T-helper 2 cell treated with Interferon-gamma antibody and Interleukin-4, amounts not matched to agents 5 μg/mL and 100 μg/mL, for 36 hours (primary cell): ENCODE data around the gene RASAL3.

Experiments
- DNase-seq: peaks from one replicate; pipeline ENCODE4 v3.0.0; 2021; ENCODE audit warnings: low spot score
- H3K27ac Mint-ChIP-seq: one replicate; pipeline ENCODE4 v1.8.0; 2021; ENCODE audit warnings: mild to moderate bottlenecking, mixed read lengths
- H3K27me3 Mint-ChIP-seq: one replicate; pipeline ENCODE4 v1.8.0; 2021; ENCODE audit warnings: low read depth, mixed read lengths
- H3K36me3 Mint-ChIP-seq: one replicate; pipeline ENCODE4 v1.8.0; 2021; ENCODE audit warnings: low read depth, mixed read lengths
- H3K4me1 Mint-ChIP-seq: one replicate; pipeline ENCODE4 v1.8.0; 2021; ENCODE audit warnings: low read depth, mixed read lengths
- H3K4me3 Mint-ChIP-seq: one replicate; pipeline ENCODE4 v1.8.0; 2022; ENCODE audit warnings: mild to moderate bottlenecking, moderate library complexity, mixed read lengths
- H3K9me3 Mint-ChIP-seq: one replicate; pipeline ENCODE4 v1.8.0; 2021; ENCODE audit warnings: mixed read lengths

Gene RASAL3

GRCh38 chr19:15427991-15428471 lies 36.3 kb downstream of the RASAL3 start:
- no peak for DNase-seq
- peaks cover 18% of the 10 kb centered on the region for H3K4me1 Mint-ChIP-seq
- H3K4me3 Mint-ChIP-seq = no peak overlapping the region
- H3K27ac Mint-ChIP-seq = no peak overlapping the region
- no peaks in the 10 kb centered on the region for H3K27me3 Mint-ChIP-seq
- H3K36me3 Mint-ChIP-seq = peaks cover 44% of the 10 kb centered on the region
- peaks cover 5% of the 10 kb centered on the region for H3K9me3 Mint-ChIP-seq

GRCh38 chr19:15427350-15427700 lies 37.0 kb downstream of the RASAL3 start:
- Mint-ChIP-seq H3K4me1 (peaks cover 16% of the 10 kb centered on the region), H3K4me3 (no peak overlapping the region), H3K9me3 (peaks cover 5% of the 10 kb centered on the region), H3K36me3 (peaks cover 51% of the 10 kb centered on the region), H3K27me3 (no peaks in the 10 kb centered on the region), H3K27ac (no peak overlapping the region)
- DNase-seq = no peak

GRCh38 chr19:15426485-15427349 lies 37.6 kb downstream of the RASAL3 start:
- peaks cover 5% of the 10 kb centered on the region for H3K9me3 Mint-ChIP-seq
- H3K27me3 Mint-ChIP-seq = no peaks in the 10 kb centered on the region
- H3K4me1 Mint-ChIP-seq = peaks cover 13% of the 10 kb centered on the region
- H3K4me3 Mint-ChIP-seq = no peak overlapping the region
- H3K36me3 Mint-ChIP-seq = peaks cover 52% of the 10 kb centered on the region
- DNase-seq = no peak
- no peak overlapping the region for H3K27ac Mint-ChIP-seq

DNA sequence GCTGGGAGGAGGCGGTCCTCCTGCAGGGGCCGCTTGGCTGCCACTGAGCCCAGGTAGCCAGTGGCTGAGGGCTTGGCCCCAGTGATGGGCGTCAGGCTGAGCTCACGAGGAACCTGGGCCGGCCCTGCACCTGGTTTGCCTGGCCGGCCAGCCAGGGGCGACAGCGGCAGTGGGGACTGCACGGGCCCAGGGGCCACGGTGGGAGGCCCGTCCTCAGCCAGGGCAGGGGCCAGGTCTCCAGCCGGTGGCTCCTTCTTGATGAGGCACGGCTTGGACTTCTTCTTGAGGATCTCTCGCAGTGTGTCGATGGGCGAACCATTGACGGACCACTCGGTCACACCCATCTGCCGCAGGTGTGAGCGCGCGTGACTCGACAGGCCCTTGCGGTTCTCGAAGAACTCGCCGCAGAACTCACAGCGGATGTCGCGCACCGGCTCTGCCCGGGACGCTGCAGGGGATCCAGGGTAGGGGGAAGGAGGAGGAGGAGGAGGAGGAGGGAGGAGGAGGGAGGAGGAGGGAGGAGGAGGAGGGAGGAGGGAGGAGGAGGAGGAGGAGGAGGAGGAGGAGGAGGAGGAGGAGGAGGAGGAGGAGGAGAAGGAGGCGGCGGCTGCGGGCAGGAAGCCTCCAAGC lies 38.9 kb downstream of the RASAL3 start:
- H3K4me1 Mint-ChIP-seq = peaks cover 2% of the 10 kb centered on the region
- no peak overlapping the region for H3K4me3 Mint-ChIP-seq
- DNase-seq = no peak
- H3K36me3 Mint-ChIP-seq = peaks cover 45% of the 10 kb centered on the region
- peaks cover 5% of the 10 kb centered on the region for H3K9me3 Mint-ChIP-seq
- H3K27ac Mint-ChIP-seq = no peak overlapping the region
- H3K27me3 Mint-ChIP-seq = no peaks in the 10 kb centered on the region

GRCh38 chr19:15424692-15425272 lies 39.6 kb downstream of the RASAL3 start:
- Mint-ChIP-seq H3K27ac (no peak overlapping the region), H3K36me3 (peaks cover 46% of the 10 kb centered on the region), H3K9me3 (peaks cover 5% of the 10 kb centered on the region), H3K4me3 (no peak overlapping the region), H3K27me3 (no peaks in the 10 kb centered on the region), H3K4me1 (peaks cover 4% of the 10 kb centered on the region)
- no peak for DNase-seq

DNA sequence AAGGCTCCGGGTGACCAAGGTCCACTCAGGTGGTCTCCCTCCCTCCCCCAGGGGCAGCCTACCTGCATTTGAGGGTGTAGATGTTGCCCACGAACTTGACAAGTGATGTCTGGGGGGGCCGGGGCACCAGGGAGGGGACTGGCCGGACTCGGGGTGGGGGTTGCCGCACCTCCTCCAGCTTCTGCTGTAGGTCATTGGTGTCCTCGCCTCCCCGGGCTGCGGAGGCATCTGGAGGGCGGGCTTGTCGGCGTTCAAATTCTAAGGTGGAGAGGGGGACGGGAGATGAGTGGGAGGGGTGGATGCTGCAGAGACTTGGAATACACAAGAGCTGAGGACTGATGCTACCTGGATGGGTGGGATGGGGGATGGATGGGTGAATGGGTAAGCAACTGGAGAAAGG lies 40.2 kb downstream of the RASAL3 start:
- no peaks in the 10 kb centered on the region for H3K27me3 Mint-ChIP-seq
- H3K27ac Mint-ChIP-seq = no peak overlapping the region
- H3K4me1 Mint-ChIP-seq = peaks cover 9% of the 10 kb centered on the region
- no peak overlapping the region for H3K4me3 Mint-ChIP-seq
- no peak for DNase-seq
- peaks cover 46% of the 10 kb centered on the region for H3K36me3 Mint-ChIP-seq
- H3K9me3 Mint-ChIP-seq = peaks cover 5% of the 10 kb centered on the region

- peaks cover 5% of the 10 kb centered on the region for H3K9me3 Mint-ChIP-seq
- H3K36me3 Mint-ChIP-seq = peaks cover 48% of the 10 kb centered on the region
- peaks cover 9% of the 10 kb centered on the region for H3K4me1 Mint-ChIP-seq
- H3K4me3 Mint-ChIP-seq = no peak overlapping the region
- no peak for DNase-seq
- no peak overlapping the region for H3K27ac Mint-ChIP-seq
- H3K27me3 Mint-ChIP-seq = no peaks in the 10 kb centered on the region
Measured at GRCh38 chr19:15423130-15423529, 41.2 kb downstream of the RASAL3 start.

- Mint-ChIP-seq H3K27ac (no peak overlapping the region), H3K4me1 (peaks cover 15% of the 10 kb centered on the region), H3K27me3 (no peaks in the 10 kb centered on the region), H3K4me3 (no peak overlapping the region), H3K36me3 (peaks cover 46% of the 10 kb centered on the region), H3K9me3 (peaks cover 5% of the 10 kb centered on the region)
- no peak for DNase-seq
Measured at GRCh38 chr19:15422296-15423075, 41.9 kb downstream of the RASAL3 start.

DNA sequence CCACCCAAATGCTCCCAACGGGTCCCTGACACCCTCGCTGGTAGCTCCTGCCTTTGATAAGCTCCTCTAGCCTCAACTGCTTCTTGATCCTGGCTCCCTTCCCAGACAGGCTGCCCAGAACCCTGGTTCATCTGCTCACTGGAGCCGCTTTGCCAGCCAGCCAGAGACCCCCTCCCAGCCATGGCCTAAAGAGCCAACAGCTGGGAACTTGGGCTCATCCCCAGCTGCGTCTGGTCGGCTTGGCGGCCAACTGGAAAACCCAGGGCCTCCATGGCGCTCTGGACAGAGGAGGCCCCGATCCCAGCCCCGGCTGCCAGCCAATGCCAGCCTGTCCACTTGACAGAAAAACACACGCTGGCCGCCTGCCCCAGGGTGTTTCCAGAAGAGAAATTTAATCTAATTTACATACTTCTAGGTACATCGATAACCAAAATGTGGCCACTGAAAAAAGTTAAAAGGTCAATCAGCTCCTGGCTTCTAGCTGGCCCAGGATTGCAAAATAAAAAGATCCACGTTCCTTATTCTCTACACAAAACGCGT lies 42.6 kb downstream of the RASAL3 start:
- H3K4me1 Mint-ChIP-seq = peaks cover 22% of the 10 kb centered on the region
- DNase-seq = no peak
- H3K27me3 Mint-ChIP-seq = no peaks in the 10 kb centered on the region
- H3K27ac Mint-ChIP-seq = no peak overlapping the region
- no peak overlapping the region for H3K4me3 Mint-ChIP-seq
- H3K9me3 Mint-ChIP-seq = peaks cover 5% of the 10 kb centered on the region
- H3K36me3 Mint-ChIP-seq = peaks cover 39% of the 10 kb centered on the region

DNA sequence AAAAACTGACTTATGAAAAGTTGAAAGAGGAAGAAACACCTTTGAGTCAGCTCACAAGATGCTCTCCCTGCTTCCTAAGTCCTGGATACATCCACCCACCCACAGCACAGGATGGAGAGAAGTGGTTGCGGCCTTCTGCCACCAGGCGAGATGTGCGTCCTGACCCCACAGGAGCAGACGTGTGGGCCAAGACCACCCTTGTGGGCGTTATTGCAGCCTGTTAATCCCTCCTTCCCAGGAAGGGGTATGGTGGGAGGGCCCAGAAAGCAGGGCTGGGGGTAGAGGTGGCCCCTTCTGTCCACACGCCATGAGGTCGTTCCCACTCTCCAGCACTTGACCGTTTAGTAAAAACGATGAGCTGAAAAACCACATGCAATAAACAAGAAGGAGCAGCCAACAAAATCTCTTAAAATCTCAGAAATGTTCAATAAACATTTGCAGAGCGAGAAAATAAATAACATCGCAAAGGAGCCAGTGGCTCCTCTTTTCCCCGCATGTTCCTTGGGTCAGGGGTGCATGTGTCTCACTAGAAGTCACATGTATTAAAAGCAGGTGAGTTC lies 43.1 kb downstream of the RASAL3 start:
- H3K27ac Mint-ChIP-seq = no peak overlapping the region

GRCh38 chr19:15419413-15420025 lies 44.8 kb downstream of the RASAL3 start:
- Mint-ChIP-seq H3K27ac (peak overlapping the region; percentile 99), H3K36me3 (peaks cover 35% of the 10 kb centered on the region), H3K4me3 (peak overlapping the region; percentile 100), H3K27me3 (no peaks in the 10 kb centered on the region), H3K9me3 (peaks cover 5% of the 10 kb centered on the region), H3K4me1 (peaks cover 34% of the 10 kb centered on the region)
- no peak for DNase-seq

More for the DNA sequence above, 43.1 kb downstream of the RASAL3 start:
- DNase-seq = no peak
- peaks cover 40% of the 10 kb centered on the region for H3K36me3 Mint-ChIP-seq
- H3K4me3 Mint-ChIP-seq = no peak overlapping the region
- H3K9me3 Mint-ChIP-seq = peaks cover 5% of the 10 kb centered on the region
- H3K27me3 Mint-ChIP-seq = no peaks in the 10 kb centered on the region
- H3K4me1 Mint-ChIP-seq = peaks cover 28% of the 10 kb centered on the region

DNA sequence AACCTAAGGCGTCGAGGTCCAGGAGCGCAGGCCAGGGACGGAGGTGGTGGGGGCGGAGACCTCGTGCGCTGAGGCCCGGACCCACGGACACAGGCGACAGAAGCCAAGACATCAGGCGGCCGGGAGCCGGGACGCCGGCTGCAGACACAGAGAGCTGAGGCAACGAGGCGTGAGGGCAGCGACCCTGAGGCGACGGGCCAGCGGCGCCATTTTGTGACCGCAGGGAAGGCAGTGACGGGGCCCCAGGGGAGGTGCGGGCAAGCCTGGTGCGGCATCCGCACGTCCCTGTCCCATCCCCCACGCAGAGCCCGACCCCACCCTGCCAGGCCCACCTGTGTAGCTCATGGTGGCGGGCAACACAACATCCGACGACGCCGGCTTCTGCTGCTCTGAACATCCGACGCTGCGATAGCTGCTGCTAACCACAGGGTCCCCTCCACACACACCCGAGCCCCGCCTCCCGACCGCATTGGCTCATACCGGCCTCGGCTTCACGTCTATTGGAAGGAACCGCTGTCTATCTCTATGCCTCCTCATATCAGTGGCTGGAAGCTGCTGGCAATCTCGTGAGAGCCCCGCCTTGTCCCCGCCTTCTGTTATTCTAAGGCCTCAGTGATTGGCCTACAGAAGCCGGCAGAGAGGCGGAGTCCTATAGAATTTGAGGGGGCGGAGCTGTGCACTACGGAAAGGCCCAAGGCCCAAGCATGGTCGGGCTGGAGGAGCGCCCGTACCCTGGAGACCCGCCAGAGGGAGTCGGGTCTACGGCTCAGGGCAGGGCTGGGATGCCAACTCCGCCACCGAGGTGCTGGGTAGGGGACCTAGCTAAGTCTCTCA lies 45.5 kb downstream of the RASAL3 start, which contains the start of gene AKAP8L:
TSS of gene AKAP8L (minus strand) at position 410 of the 834 bp plus-strand sequence. CDS start at position 345, 65 bp downstream.
- H3K4me1 Mint-ChIP-seq = peaks cover 34% of the 10 kb centered on the region
- H3K36me3 Mint-ChIP-seq = peaks cover 30% of the 10 kb centered on the region
- H3K4me3 Mint-ChIP-seq = peak within 1 kb of the TSS; percentile 100
- H3K9me3 Mint-ChIP-seq = peaks cover 5% of the 10 kb centered on the region
- peak within 1 kb of the TSS; percentile 99 for H3K27ac Mint-ChIP-seq
- DNase-seq = peak; percentile 98
- H3K27me3 Mint-ChIP-seq = no peaks in the 10 kb centered on the region
